HG03196 (cell line): Measurements from ENCODE around the gene SVIL.
"Not testable (repeated sequence)": the region's sequence is repeated elsewhere in the genome, so short reads cannot be mapped to it uniquely, and the experiment has no call there.

Experiments
- ATAC-seq: cut with Tn5 transposase; IDR thresholded peaks from one replicate; pipeline ENCODE4 v1.9.1; 2021; ENCODE audit not compliant: unreplicated experiment

The SVIL gene

GRCh38 chr10:29607576-29607975 is 27.2 kb downstream of the SVIL start:
- no peak for ATAC-seq

- ATAC-seq = not testable (repeated sequence)
Measured at GRCh38 chr10:29606693-29607092, 28.1 kb downstream of the SVIL start.

- no peak for ATAC-seq
Measured at GRCh38 chr10:29604291-29604825, 30.4 kb downstream of the SVIL start.

GRCh38 chr10:29603223-29603896 is 31.4 kb downstream of the SVIL start:
- no peak for ATAC-seq

GRCh38 chr10:29600821-29601220 is 34.0 kb downstream of the SVIL start:
- ATAC-seq = no peak

- ATAC-seq = no peak
Measured at GRCh38 chr10:29600067-29600466, 34.7 kb downstream of the SVIL start.

- no peak for ATAC-seq
Measured at GRCh38 chr10:29598851-29599311, 35.9 kb downstream of the SVIL start.

GRCh38 chr10:29596826-29597225 is 37.9 kb downstream of the SVIL start:
- no peak for ATAC-seq

GRCh38 chr10:29596356-29596755 is 38.4 kb downstream of the SVIL start:
- no peak for ATAC-seq

- no peak for ATAC-seq
Measured at GRCh38 chr10:29595636-29596225, 39.0 kb downstream of the SVIL start.

- ATAC-seq = no peak
Measured at GRCh38 chr10:29595146-29595545, 39.6 kb downstream of the SVIL start.

- no peak for ATAC-seq
Measured at GRCh38 chr10:29591651-29591968, 43.2 kb downstream of the SVIL start.

- ATAC-seq = no peak
Measured at GRCh38 chr10:29590915-29591650, 43.7 kb downstream of the SVIL start.

GRCh38 chr10:29588629-29589421 is 45.9 kb downstream of the SVIL start:
- ATAC-seq = no peak

- not testable (repeated sequence) for ATAC-seq
Measured at GRCh38 chr10:29587750-29588628, 46.8 kb downstream of the SVIL start.

- not testable (repeated sequence) for ATAC-seq
Measured at GRCh38 chr10:29587102-29587749, 47.5 kb downstream of the SVIL start.

GRCh38 chr10:29586509-29586908 is 48.3 kb downstream of the SVIL start:
- no peak for ATAC-seq

- no peak for ATAC-seq
Measured at GRCh38 chr10:29585488-29585976, 49.2 kb downstream of the SVIL start.

- ATAC-seq = no peak
Measured at GRCh38 chr10:29584436-29584835, 50.3 kb downstream of the SVIL start.
